ENCODE data around the gene DPP6. TPM values are rescaled to one million over a fixed set of nuclear protein-coding genes. Genes with fewer than 3 reads are reported as not detected.

The DPP6 gene
- total and polyA plus RNA-seq, 2 of the 8 experiments (the other 6 are each of a cell fraction or from before 2014, with no cell fraction given), result 4.7 to 6.8 TPM

DNA sequence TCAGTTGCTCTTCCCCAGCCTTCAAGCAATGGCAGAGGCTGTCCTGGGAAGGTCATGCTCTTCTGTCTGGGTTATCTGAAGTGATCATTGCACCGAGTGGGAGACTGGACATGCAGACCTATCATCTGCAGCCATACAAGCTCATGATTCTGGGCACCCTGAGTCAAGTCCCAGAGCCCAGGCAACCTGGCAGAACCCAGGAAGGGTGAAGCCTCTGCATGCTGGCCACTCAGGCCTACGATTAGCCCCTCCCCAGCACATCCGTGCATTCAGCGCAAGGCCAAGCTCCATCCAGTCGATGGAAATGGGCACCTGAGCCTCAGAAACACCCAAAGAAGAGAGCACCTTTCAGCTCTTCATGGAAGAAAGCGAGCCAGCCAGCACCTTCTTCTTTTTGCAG is 688.9 kb downstream of the DPP6 start (continued):
- TF ChIP-seq SIRT6 (IDR thresholded peaks at IDR 0.05; ENCODE audit: low read length) (no peak), CHD1 (IDR thresholded peaks at IDR 0.05; ENCODE audit: low read depth, low read length) (no peak), ZNF274 (IDR thresholded peaks at IDR 0.05; ENCODE audit: borderline replicate concordance, extremely low read depth, low read length) (no peak), RFX5 (IDR thresholded peaks at IDR 0.05; ENCODE audit: borderline replicate concordance, low read depth, low read length) (no peak), SP4 (IDR thresholded peaks at IDR 0.05; ENCODE audit: low read length) (no peak), KDM1A (IDR thresholded peaks at IDR 0.05; ENCODE audit: borderline replicate concordance, low read length) (no peak), POU5F1 (IDR thresholded peaks at IDR 0.05; ENCODE audit: low read depth, low read length) (no peak), MAFK (IDR thresholded peaks at IDR 0.05; ENCODE audit: low read depth, low read length) (no peak), TEAD4 (IDR thresholded peaks at IDR 0.05; ENCODE audit: low read depth, low read length) (no peak)
- TF ChIP-seq, protein P1, sequence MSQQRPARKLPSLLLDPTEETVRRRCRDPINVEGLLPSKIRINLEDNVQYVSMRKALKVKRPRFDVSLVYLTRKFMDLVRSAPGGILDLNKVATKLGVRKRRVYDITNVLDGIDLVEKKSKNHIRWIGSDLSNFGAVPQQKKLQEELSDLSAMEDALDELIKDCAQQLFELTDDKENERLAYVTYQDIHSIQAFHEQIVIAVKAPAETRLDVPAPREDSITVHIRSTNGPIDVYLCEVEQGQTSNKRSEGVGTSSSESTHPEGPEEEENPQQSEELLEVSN (IDR thresholded peaks at IDR 0.05), result no peak
